ENCODE measurements around the gene LAMB4.

GRCh38 chr7:108034586-108034985 lies 95.6 kb downstream of the LAMB4 start:
- TF ChIP-seq, protein P1, sequence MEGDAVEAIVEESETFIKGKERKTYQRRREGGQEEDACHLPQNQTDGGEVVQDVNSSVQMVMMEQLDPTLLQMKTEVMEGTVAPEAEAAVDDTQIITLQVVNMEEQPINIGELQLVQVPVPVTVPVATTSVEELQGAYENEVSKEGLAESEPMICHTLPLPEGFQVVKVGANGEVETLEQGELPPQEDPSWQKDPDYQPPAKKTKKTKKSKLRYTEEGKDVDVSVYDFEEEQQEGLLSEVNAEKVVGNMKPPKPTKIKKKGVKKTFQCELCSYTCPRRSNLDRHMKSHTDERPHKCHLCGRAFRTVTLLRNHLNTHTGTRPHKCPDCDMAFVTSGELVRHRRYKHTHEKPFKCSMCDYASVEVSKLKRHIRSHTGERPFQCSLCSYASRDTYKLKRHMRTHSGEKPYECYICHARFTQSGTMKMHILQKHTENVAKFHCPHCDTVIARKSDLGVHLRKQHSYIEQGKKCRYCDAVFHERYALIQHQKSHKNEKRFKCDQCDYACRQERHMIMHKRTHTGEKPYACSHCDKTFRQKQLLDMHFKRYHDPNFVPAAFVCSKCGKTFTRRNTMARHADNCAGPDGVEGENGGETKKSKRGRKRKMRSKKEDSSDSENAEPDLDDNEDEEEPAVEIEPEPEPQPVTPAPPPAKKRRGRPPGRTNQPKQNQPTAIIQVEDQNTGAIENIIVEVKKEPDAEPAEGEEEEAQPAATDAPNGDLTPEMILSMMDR (conservative IDR thresholded peaks at IDR 0.05; ENCODE audit: low read length): no peak
- no peak for TF ChIP-seq EZH2phosphoT487 (IDR thresholded peaks at IDR 0.05; ENCODE audit: borderline replicate concordance, low read depth, low read length)

Measured in OCI-LY7 (cell line).